H9 (cell line): ENCODE measurements around the gene CD9. TPM values are rescaled to one million over a fixed set of nuclear protein-coding genes. Genes with fewer than 3 reads are reported as not detected.

Experiments used
- DNase-seq: peaks from one replicate; pipeline ENCODE4 v3.0.0-alpha.2; 2017
- H2AFZ ChIP-seq: one replicate; pipeline ENCODE4 v1.6.1; 2013; ENCODE audit warnings: mild to moderate bottlenecking, low read length, control low read depth, moderate library complexity
- H2AK5ac ChIP-seq: 2 replicates; pipeline ENCODE4 v1.6.1; 2013; ENCODE audit warnings: low read length, control low read depth, mixed read lengths; ENCODE audit not compliant: insufficient read length
- H2BK120ac ChIP-seq: one replicate; pipeline ENCODE4 v1.6.1; 2013; ENCODE audit warnings: low read depth, mild to moderate bottlenecking, low read length, control low read depth, inconsistent platforms; ENCODE audit not compliant: poor library complexity, severe bottlenecking
- H2BK12ac ChIP-seq: 2 replicates; pipeline ENCODE4 v1.6.1; 2013; ENCODE audit warnings: low read length, control low read depth, mixed read lengths, low read depth; ENCODE audit not compliant: insufficient read length
- H2BK15ac ChIP-seq: 2 replicates; pipeline ENCODE4 v1.6.1; 2013; ENCODE audit warnings: low read depth, low read length, control low read depth
- H2BK20ac ChIP-seq: one replicate; pipeline ENCODE4 v1.6.1; 2013; ENCODE audit warnings: low read depth, mild to moderate bottlenecking, low read length, control low read depth, inconsistent platforms; ENCODE audit not compliant: poor library complexity, severe bottlenecking
- H2BK5ac ChIP-seq: 2 replicates; pipeline ENCODE4 v1.6.1; 2013; ENCODE audit warnings: low read length, control low read depth, mixed read lengths; ENCODE audit not compliant: insufficient read length
- H3K14ac ChIP-seq: 2 replicates; pipeline ENCODE4 v1.6.1; 2013; ENCODE audit warnings: low read length, control low read depth; ENCODE audit not compliant: insufficient read depth
- H3K18ac ChIP-seq: 2 replicates; pipeline ENCODE4 v1.6.1; 2013; ENCODE audit warnings: low read depth, mild to moderate bottlenecking, mixed read lengths, low read length, control low read depth; ENCODE audit not compliant: insufficient read length
- H3K23ac ChIP-seq: 2 replicates; pipeline ENCODE4 v1.6.1; 2013; ENCODE audit warnings: low read length, control low read depth, mixed read lengths, low read depth; ENCODE audit not compliant: insufficient read length
- H3K23me2 ChIP-seq: 2 replicates; pipeline ENCODE4 v1.6.1; 2013; ENCODE audit warnings: low read depth, mild to moderate bottlenecking, mixed read lengths, low read length, control low read depth; ENCODE audit not compliant: insufficient read length, poor library complexity, severe bottlenecking
- H3K27ac ChIP-seq: 2 replicates; pipeline ENCODE4 v1.5.1; 2013; ENCODE audit warnings: low read length, control low read depth, mixed read lengths, low read depth; ENCODE audit not compliant: insufficient read length
- H3K27me3 ChIP-seq: 2 replicates; pipeline ENCODE4 v1.6.1; 2013; ENCODE audit warnings: low read length, control low read depth, inconsistent platforms; ENCODE audit not compliant: insufficient read depth
- H3K4ac ChIP-seq: 2 replicates; pipeline ENCODE4 v1.6.1; 2013; ENCODE audit warnings: low read depth, mild to moderate bottlenecking, control low read depth, inconsistent platforms, low read length, moderate library complexity
- H3K4me1 ChIP-seq: 2 replicates; pipeline ENCODE4 v1.6.1; 2013; ENCODE audit warnings: low read length, control low read depth, inconsistent platforms; ENCODE audit not compliant: insufficient read depth
- H3K4me2 ChIP-seq: 2 replicates; pipeline ENCODE4 v1.6.1; 2013; ENCODE audit warnings: low read length, control low read depth, mixed read lengths; ENCODE audit not compliant: insufficient read length, insufficient read depth
- H3K56ac ChIP-seq: 2 replicates; pipeline ENCODE4 v1.6.1; 2013; ENCODE audit warnings: low read depth, mild to moderate bottlenecking, mixed read lengths, low read length, control low read depth; ENCODE audit not compliant: insufficient read length
- H3K79me1 ChIP-seq: 2 replicates; pipeline ENCODE4 v1.6.1; 2013; ENCODE audit warnings: low read depth, mild to moderate bottlenecking, moderate library complexity, low read length, control low read depth, inconsistent platforms; ENCODE audit not compliant: insufficient read depth, poor library complexity, severe bottlenecking
- H3K79me2 ChIP-seq: 2 replicates; pipeline ENCODE4 v1.6.1; 2013; ENCODE audit warnings: low read length, control low read depth, inconsistent platforms; ENCODE audit not compliant: insufficient read depth
- H3K9ac ChIP-seq: 2 replicates; pipeline ENCODE4 v1.6.1; 2013; ENCODE audit warnings: low read length, control low read depth, mixed read lengths; ENCODE audit not compliant: insufficient read length; ENCODE audit errors: extremely low read depth
- H3K9me3 ChIP-seq: one replicate; pipeline ENCODE4 v1.6.1; 2013; ENCODE audit warnings: low read depth, low read length, inconsistent platforms; ENCODE audit not compliant: control insufficient read depth
- H3T11ph ChIP-seq: one replicate; pipeline ENCODE4 v1.6.1; 2013; ENCODE audit warnings: mild to moderate bottlenecking, low read length, control low read depth, inconsistent platforms
- H4K20me1 ChIP-seq: one replicate; pipeline ENCODE4 v1.6.1; 2013; ENCODE audit not compliant: control insufficient read depth, insufficient read length, insufficient read depth
- H4K5ac ChIP-seq: 2 replicates; pipeline ENCODE4 v1.6.1; 2013; ENCODE audit warnings: low read depth, mild to moderate bottlenecking, mixed read lengths, low read length, control low read depth; ENCODE audit not compliant: insufficient read length
- H4K8ac ChIP-seq: replicated peaks from 2 replicates; pipeline ENCODE4 v1.6.1; 2013; ENCODE audit warnings: low read length, control low read depth, mixed read lengths, low read depth; ENCODE audit not compliant: insufficient read length
- H4K91ac ChIP-seq: 2 replicates; pipeline ENCODE4 v1.6.1; 2013; ENCODE audit warnings: low read depth, mild to moderate bottlenecking, moderate library complexity, mixed read lengths, low read length, control low read depth; ENCODE audit not compliant: insufficient read length
- H3K27ac Mint-ChIP-seq, 3 experiments: 2 replicates in 2 of 3; 3 replicates in 1 of 3; pipeline ENCODE4 v1.8.0; 2020 to 2021; ENCODE audit warnings: mixed read lengths in 3 of 3, mild to moderate bottlenecking in 1 of 3, moderate library complexity in 1 of 3
- H3K27me3 Mint-ChIP-seq: 2 replicates; pipeline ENCODE4 v1.8.0; 2021; ENCODE audit warnings: low read depth, mild to moderate bottlenecking, moderate library complexity, mixed read lengths
- H3K36me3 Mint-ChIP-seq, 3 experiments: 2 replicates in 2 of 3; 3 replicates in 1 of 3; pipeline ENCODE4 v1.8.0; 2020 to 2021; ENCODE audit warnings: low read depth in 3 of 3, mixed read lengths in 3 of 3; ENCODE audit not compliant: insufficient read depth in 1 of 3
- H3K4me1 Mint-ChIP-seq, 2 experiments: 2 replicates each; pipeline ENCODE4 v1.8.0; 2020; ENCODE audit warnings: mixed read lengths in 2 of 2
- H3K4me3 Mint-ChIP-seq, 2 experiments: 2 replicates in 1 of 2; 3 replicates in 1 of 2; pipeline ENCODE4 v1.8.0; 2020 to 2021; ENCODE audit warnings: mild to moderate bottlenecking in 2 of 2, mixed read lengths in 2 of 2, moderate library complexity in 1 of 2
- H3K9me3 Mint-ChIP-seq, 2 experiments: 2 replicates in 1 of 2; 3 replicates in 1 of 2; pipeline ENCODE4 v1.8.0; 2020; ENCODE audit warnings: mild to moderate bottlenecking in 2 of 2, mixed read lengths in 2 of 2, moderate library complexity in 1 of 2
- WGBS: extraction: QIAGEN DNeasy Blood & Tissue Kit; methylation state at CpG from one replicate; pipeline ENCODE4 v1.1.7; 2013; ENCODE audit warnings: missing lambda C conversion rate, low lambda C conversion rate, mixed read lengths; ENCODE audit not compliant: insufficient read length; ENCODE audit errors: extremely low coverage; 5-methylcytosine and 5-hydroxymethylcytosine counted together
- total RNA-seq: library from RNA; stranded (reverse); gene quantifications from 2 replicates; pipeline ENCODE4 v1.2.1, GENCODE V29; 2021
- TF ChIP-seq, protein P1 (sequence below): fragments of 200-600 bp; sonication (generic); conservative IDR thresholded peaks from 3 replicates; pipeline ENCODE4 v1.8.0; 2021; ENCODE audit warnings: antibody characterized with exemption, mild to moderate bottlenecking

CD9 gene
- total RNA-seq, 1 experiment from 2014 or later: 132 TPM

DNA sequence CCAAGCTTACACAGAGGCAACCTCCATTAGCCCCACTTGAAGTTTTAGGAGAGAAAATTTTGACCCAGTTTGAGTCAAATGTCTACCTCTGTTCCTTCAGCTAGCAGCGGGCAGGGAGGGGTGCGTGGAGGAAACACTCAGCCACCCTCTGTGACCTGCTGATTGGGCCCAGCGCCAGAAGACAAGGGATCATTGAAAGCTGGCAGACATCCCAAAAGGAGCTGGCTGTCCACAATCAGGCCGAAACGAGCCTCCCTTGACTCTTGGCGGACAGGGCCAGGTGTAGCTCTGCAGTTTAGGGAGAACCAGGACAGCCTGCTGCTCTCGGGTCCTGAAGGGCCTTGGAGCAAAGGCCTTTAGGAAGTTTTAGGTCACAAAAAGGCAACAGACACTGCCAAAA lies 41.3 kb downstream of the CD9 start:
- Histone ChIP-seq H4K91ac (no peak overlapping the region), H3K23ac (no peak overlapping the region), H2BK5ac (no peak overlapping the region), H2BK120ac (no peak overlapping the region), H2BK12ac (no peak overlapping the region), H4K20me1 (no peaks in the 10 kb centered on the region), H3K4ac (no peak overlapping the region), H3K9ac (no peak overlapping the region), H2AK5ac (no peak overlapping the region), H3K14ac (no peak overlapping the region; the same call in 1 of the 2 replicates), H2BK20ac (no peak overlapping the region), H3K4me1 (no peaks in the 10 kb centered on the region), H3K27ac (no peak overlapping the region), H3K79me2 (no peaks in the 10 kb centered on the region), H4K5ac (no peak overlapping the region), H3K27me3 (no peaks in the 10 kb centered on the region), H2BK15ac (no peak overlapping the region), H3K79me1 (no peaks in the 10 kb centered on the region), H3K9me3 (no peaks in the 10 kb centered on the region), H3K23me2 (no peaks in the 10 kb centered on the region), H2AFZ (no peak overlapping the region), H4K8ac (no peak overlapping the region), H3K56ac (no peak overlapping the region), H3T11ph (no peak overlapping the region), H3K18ac (no peak overlapping the region), H3K4me2 (no peak overlapping the region)
- Mint-ChIP-seq H3K27me3 (peaks cover 7% of the 10 kb centered on the region), H3K36me3 (peaks cover 28 to 50% (median 29%) of the 10 kb centered on the region in 3 experiments), H3K4me3 (no peak overlapping the region), H3K9me3 (peaks cover 15 to 20% of the 10 kb centered on the region in 2 experiments; a peak in 4 of 5 replicates), H3K27ac (no peak overlapping the region), H3K4me1 (no peaks in the 10 kb centered on the region)
- no peak for DNase-seq
- WGBS: no CpG with 5 or more reads among the region's 7 CpGs
- TF ChIP-seq, protein P1, sequence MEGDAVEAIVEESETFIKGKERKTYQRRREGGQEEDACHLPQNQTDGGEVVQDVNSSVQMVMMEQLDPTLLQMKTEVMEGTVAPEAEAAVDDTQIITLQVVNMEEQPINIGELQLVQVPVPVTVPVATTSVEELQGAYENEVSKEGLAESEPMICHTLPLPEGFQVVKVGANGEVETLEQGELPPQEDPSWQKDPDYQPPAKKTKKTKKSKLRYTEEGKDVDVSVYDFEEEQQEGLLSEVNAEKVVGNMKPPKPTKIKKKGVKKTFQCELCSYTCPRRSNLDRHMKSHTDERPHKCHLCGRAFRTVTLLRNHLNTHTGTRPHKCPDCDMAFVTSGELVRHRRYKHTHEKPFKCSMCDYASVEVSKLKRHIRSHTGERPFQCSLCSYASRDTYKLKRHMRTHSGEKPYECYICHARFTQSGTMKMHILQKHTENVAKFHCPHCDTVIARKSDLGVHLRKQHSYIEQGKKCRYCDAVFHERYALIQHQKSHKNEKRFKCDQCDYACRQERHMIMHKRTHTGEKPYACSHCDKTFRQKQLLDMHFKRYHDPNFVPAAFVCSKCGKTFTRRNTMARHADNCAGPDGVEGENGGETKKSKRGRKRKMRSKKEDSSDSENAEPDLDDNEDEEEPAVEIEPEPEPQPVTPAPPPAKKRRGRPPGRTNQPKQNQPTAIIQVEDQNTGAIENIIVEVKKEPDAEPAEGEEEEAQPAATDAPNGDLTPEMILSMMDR: no peak
